ENCODE data around the gene PML.

The PML gene

GRCh38 chr15:74032046-74032445 is 37.5 kb downstream of the PML start:
- no peak for DNase-seq (ENCODE audit: low spot score)
- Histone ChIP-seq H3K27me3 (ENCODE audit: insufficient read depth, poor library complexity, severe bottlenecking) (no peaks in the 10 kb centered on the region), H3K4me1 (ENCODE audit: insufficient read depth, poor library complexity, severe bottlenecking) (no peaks in the 10 kb centered on the region), H3K4me3 (ENCODE audit: severe bottlenecking) (no peak overlapping the region), H3K27ac (ENCODE audit: poor library complexity, severe bottlenecking) (no peak overlapping the region), H3K9me3 (ENCODE audit: severe bottlenecking) (no peaks in the 10 kb centered on the region), H3K36me3 (ENCODE audit: low read depth) (peaks cover 63% of the 10 kb centered on the region)
- ATAC-seq (ENCODE audit: low read depth) = no peak
- TF ChIP-seq CTCF (IDR thresholded peaks at IDR 0.05; ENCODE audit: poor library complexity, severe bottlenecking) = no peak

GRCh38 chr15:74032606-74033561 is 38.4 kb downstream of the PML start:
- no peak overlapping the region for H3K4me3 ChIP-seq (ENCODE audit: severe bottlenecking)
- DNase-seq (ENCODE audit: low spot score) (no peak), ATAC-seq (ENCODE audit: low read depth) (no peak)
- H3K9me3 ChIP-seq (ENCODE audit: severe bottlenecking) = no peaks in the 10 kb centered on the region
- no peaks in the 10 kb centered on the region for H3K4me1 ChIP-seq (ENCODE audit: insufficient read depth, poor library complexity, severe bottlenecking)
- no peak for TF ChIP-seq CTCF (IDR thresholded peaks at IDR 0.05; ENCODE audit: poor library complexity, severe bottlenecking)
- peaks cover 55% of the 10 kb centered on the region for H3K36me3 ChIP-seq (ENCODE audit: low read depth)
- H3K27ac ChIP-seq (ENCODE audit: poor library complexity, severe bottlenecking) = no peak overlapping the region
- no peaks in the 10 kb centered on the region for H3K27me3 ChIP-seq (ENCODE audit: insufficient read depth, poor library complexity, severe bottlenecking)

DNA sequence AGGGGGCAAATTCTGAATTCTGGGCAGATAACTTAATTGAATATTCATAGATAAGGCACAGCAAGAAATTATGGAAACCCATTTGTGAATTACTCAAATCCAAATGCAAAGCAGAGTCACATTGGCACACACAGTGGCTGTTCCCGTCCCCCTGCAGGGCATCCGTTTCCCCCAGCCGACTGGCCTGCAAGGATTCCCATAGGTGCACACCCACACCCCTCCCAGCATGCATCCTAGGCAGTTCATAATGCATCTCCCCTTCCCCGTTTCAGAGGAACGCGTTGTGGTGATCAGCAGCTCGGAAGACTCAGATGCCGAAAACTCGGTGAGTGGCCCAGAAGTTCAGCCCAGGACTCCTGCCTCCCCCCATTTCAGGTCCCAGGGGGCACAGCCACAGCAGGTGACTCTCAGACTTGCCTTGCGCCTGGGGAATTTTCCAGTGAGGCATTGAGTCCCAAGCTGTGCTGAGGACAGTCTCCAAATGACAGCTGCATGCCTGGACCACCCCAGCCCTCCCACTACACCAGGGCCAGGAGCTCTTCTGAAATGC is 39.8 kb downstream of the PML start:
- no peaks in the 10 kb centered on the region for H3K9me3 ChIP-seq (ENCODE audit: severe bottlenecking)
- no peak overlapping the region for H3K27ac ChIP-seq (ENCODE audit: poor library complexity, severe bottlenecking)
- peaks cover 41% of the 10 kb centered on the region for H3K36me3 ChIP-seq (ENCODE audit: low read depth)
- H3K4me1 ChIP-seq (ENCODE audit: insufficient read depth, poor library complexity, severe bottlenecking) = no peaks in the 10 kb centered on the region
- ATAC-seq (ENCODE audit: low read depth) = no peak
- no peak overlapping the region for H3K4me3 ChIP-seq (ENCODE audit: severe bottlenecking)
- H3K27me3 ChIP-seq (ENCODE audit: insufficient read depth, poor library complexity, severe bottlenecking) = no peaks in the 10 kb centered on the region
- no peak for TF ChIP-seq CTCF (IDR thresholded peaks at IDR 0.05; ENCODE audit: poor library complexity, severe bottlenecking)
- no peak for DNase-seq (ENCODE audit: low spot score)

GRCh38 chr15:74035121-74036017 is 40.9 kb downstream of the PML start:
- no peak overlapping the region for H3K4me3 ChIP-seq (ENCODE audit: severe bottlenecking)
- H3K36me3 ChIP-seq (ENCODE audit: low read depth) = peaks cover 36% of the 10 kb centered on the region
- no peaks in the 10 kb centered on the region for H3K27me3 ChIP-seq (ENCODE audit: insufficient read depth, poor library complexity, severe bottlenecking)
- no peaks in the 10 kb centered on the region for H3K4me1 ChIP-seq (ENCODE audit: insufficient read depth, poor library complexity, severe bottlenecking)
- DNase-seq (ENCODE audit: low spot score) = no peak
- ATAC-seq (ENCODE audit: low read depth) = no peak
- no peak for TF ChIP-seq CTCF (IDR thresholded peaks at IDR 0.05; ENCODE audit: poor library complexity, severe bottlenecking)
- no peaks in the 10 kb centered on the region for H3K9me3 ChIP-seq (ENCODE audit: severe bottlenecking)
- no peak overlapping the region for H3K27ac ChIP-seq (ENCODE audit: poor library complexity, severe bottlenecking)
